GM19395 (cell line): Measurements from ENCODE around the gene FYN.

Experiments
- ATAC-seq: cut with Tn5 transposase; IDR thresholded peaks from one replicate; pipeline ENCODE4 v1.9.1; 2021; ENCODE audit warnings: mild to moderate bottlenecking, moderate library complexity; ENCODE audit not compliant: unreplicated experiment

The FYN gene

GRCh38 chr6:111612379-111612778, 260.9 kb downstream of the FYN start:
- ATAC-seq: no peak

- ATAC-seq: no peak
These were observed 262.6 kb downstream of the FYN start for GRCh38 chr6:111610548-111611172.
